Measurements from ENCODE around the gene ITGA2.

ITGA2 gene

DNA sequence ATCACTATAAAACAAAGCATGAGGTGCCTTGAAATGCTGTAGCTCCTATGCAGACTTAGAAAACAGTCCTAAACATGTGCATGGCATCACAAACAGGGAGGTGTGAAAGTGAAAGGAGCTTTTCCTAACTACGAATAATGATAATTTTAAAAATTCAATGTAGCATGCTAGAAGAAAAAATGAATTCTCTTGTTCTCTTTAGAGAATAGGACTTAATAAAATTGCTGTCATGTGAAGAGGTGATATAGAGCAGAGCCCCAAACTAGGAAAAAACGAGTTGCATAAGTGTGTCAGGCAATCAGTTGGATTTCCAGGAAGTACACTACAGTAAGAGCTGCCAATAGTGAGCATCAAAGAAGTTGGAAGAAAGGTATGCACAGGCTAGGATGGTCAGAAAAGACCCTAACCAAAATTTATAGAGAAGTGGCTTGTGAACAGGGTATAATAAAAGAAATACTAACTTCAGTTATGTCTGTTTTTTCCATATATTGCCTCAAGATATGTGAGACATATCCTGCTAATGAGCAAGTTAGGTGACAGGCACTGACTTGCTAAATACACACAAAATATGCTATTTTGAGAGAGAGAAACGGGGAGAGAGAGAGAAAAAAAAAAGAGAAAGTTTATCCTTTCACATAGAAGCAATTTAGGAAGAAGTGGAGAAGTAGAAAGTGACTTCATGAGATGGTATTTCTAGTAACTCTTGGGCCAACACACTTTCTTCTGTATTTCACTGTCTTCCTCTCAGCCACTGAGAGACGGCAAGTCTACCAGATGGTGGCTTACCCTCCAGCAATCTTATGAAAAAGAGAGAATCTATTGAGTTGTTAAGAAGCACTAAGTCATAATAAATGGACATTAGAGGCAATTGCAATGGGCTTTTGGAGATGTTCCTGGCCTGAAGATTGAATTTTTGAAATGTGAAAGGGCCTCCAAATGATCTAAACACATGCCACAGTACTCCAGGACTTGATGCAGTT lies 18.0 kb downstream of the ITGA2 start:
- TF ChIP-seq POLR2AphosphoS5 (IDR thresholded peaks at IDR 0.05; ENCODE audit: low read depth, low read length) (no peak), SIN3A (IDR thresholded peaks at IDR 0.05; ENCODE audit: borderline replicate concordance, insufficient read depth, low read length) (no peak), FOXP2 (optimal IDR thresholded peaks at IDR 0.05; ENCODE audit: borderline replicate concordance, extremely low read depth, extremely low read length, insufficient read depth) (no peak), TAF1 (IDR thresholded peaks at IDR 0.05; ENCODE audit: borderline replicate concordance, insufficient read depth, low read length) (no peak)
- TF ChIP-seq, protein P1, sequence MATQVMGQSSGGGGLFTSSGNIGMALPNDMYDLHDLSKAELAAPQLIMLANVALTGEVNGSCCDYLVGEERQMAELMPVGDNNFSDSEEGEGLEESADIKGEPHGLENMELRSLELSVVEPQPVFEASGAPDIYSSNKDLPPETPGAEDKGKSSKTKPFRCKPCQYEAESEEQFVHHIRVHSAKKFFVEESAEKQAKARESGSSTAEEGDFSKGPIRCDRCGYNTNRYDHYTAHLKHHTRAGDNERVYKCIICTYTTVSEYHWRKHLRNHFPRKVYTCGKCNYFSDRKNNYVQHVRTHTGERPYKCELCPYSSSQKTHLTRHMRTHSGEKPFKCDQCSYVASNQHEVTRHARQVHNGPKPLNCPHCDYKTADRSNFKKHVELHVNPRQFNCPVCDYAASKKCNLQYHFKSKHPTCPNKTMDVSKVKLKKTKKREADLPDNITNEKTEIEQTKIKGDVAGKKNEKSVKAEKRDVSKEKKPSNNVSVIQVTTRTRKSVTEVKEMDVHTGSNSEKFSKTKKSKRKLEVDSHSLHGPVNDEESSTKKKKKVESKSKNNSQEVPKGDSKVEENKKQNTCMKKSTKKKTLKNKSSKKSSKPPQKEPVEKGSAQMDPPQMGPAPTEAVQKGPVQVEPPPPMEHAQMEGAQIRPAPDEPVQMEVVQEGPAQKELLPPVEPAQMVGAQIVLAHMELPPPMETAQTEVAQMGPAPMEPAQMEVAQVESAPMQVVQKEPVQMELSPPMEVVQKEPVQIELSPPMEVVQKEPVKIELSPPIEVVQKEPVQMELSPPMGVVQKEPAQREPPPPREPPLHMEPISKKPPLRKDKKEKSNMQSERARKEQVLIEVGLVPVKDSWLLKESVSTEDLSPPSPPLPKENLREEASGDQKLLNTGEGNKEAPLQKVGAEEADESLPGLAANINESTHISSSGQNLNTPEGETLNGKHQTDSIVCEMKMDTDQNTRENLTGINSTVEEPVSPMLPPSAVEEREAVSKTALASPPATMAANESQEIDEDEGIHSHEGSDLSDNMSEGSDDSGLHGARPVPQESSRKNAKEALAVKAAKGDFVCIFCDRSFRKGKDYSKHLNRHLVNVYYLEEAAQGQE (IDR thresholded peaks at IDR 0.05; ENCODE audit: insufficient read depth in 1 of 2, low read depth in 2 of 2, low read length in 2 of 2): no peak

DNA sequence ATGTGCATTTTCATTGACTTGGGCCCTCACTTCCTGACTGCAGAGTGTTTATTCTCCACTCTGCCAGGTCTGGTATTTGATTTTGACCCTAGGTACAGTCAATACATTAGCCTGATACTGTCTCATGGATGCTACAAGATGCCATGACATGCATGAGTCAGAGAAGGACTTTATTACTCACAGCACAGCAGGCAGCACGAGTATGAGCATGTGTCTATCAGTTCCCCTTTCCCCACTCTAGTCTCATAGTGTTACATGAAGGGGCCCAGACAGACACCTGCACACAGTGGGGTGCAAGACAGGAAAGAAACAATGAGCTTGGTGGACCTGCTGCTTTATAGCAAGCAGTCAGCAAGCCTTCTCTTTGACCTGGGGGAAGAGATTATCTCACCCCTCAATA lies 19.6 kb downstream of the ITGA2 start:
- TF ChIP-seq FOXP2 (optimal IDR thresholded peaks at IDR 0.05; ENCODE audit: borderline replicate concordance, extremely low read depth, extremely low read length, insufficient read depth) (no peak), TAF1 (IDR thresholded peaks at IDR 0.05; ENCODE audit: borderline replicate concordance, insufficient read depth, low read length) (no peak), SIN3A (IDR thresholded peaks at IDR 0.05; ENCODE audit: borderline replicate concordance, insufficient read depth, low read length) (no peak), POLR2AphosphoS5 (IDR thresholded peaks at IDR 0.05; ENCODE audit: low read depth, low read length) (no peak)
- TF ChIP-seq, protein P1 (IDR thresholded peaks at IDR 0.05; ENCODE audit: insufficient read depth in 1 of 2, low read depth in 2 of 2, low read length in 2 of 2): no peak

DNA sequence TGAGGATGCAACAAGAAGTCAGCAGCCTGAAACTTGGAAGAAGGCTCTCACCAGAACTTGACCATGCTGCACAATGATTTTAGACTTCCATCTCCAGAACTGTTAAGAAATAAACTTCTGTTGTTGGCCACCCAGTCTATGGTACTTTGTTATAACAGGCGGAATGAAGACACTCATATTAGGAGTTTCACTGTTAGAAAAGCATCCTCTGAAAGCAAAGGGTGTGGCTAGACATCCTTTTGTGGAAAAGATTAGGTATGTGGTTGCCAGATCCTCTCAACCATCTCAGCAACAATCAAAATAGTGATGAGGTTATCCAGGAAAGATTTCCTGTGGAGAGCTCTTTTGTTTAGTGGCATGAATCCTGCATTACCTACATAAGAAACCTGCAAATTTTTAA lies 20.7 kb downstream of the ITGA2 start:
- TF ChIP-seq, protein P1 (IDR thresholded peaks at IDR 0.05; ENCODE audit: insufficient read depth in 1 of 2, low read depth in 2 of 2, low read length in 2 of 2): no peak
- TF ChIP-seq POLR2AphosphoS5 (IDR thresholded peaks at IDR 0.05; ENCODE audit: low read depth, low read length) (no peak), FOXP2 (optimal IDR thresholded peaks at IDR 0.05; ENCODE audit: borderline replicate concordance, extremely low read depth, extremely low read length, insufficient read depth) (no peak), TAF1 (IDR thresholded peaks at IDR 0.05; ENCODE audit: borderline replicate concordance, insufficient read depth, low read length) (no peak), SIN3A (IDR thresholded peaks at IDR 0.05; ENCODE audit: borderline replicate concordance, insufficient read depth, low read length) (no peak)

DNA sequence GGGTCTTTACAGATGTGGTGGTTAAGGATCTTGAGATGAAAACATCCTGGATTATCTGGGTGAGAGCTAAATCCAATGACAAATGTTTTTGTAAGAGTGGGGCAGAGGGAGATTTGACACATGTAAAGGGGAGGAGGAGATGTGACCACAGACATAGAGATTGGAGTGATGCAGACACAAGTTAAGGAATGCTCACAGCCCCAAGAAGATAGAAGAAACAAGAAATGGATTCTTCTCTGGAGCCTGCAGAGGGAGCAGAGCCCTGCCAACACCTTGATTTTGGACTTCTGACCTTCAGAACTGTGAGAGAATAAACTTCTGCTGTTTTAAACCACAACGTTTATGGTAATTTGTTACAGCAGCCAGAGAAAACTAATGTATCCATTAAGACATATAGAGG lies 21.7 kb downstream of the ITGA2 start:
- TF ChIP-seq POLR2AphosphoS5 (IDR thresholded peaks at IDR 0.05; ENCODE audit: low read depth, low read length) (no peak), FOXP2 (optimal IDR thresholded peaks at IDR 0.05; ENCODE audit: borderline replicate concordance, extremely low read depth, extremely low read length, insufficient read depth) (no peak), SIN3A (IDR thresholded peaks at IDR 0.05; ENCODE audit: borderline replicate concordance, insufficient read depth, low read length) (no peak)
- TF ChIP-seq, protein P1 (IDR thresholded peaks at IDR 0.05; ENCODE audit: insufficient read depth in 1 of 2, low read depth in 2 of 2, low read length in 2 of 2): no peak

Data from PFSK-1 (cell line).